Glomerular visceral epithelial cell (primary cell): ENCODE results near the gene LRTM2.
"Not testable (repeated sequence)": the region's sequence is repeated elsewhere in the genome, so short reads cannot be mapped to it uniquely, and the experiment has no call there.

ENCODE experiments used
- DNase-seq: peaks from one replicate; pipeline ENCODE4 v3.0.0-alpha.2; 2016; ENCODE audit errors: extremely low spot score

LRTM2 gene

DNA sequence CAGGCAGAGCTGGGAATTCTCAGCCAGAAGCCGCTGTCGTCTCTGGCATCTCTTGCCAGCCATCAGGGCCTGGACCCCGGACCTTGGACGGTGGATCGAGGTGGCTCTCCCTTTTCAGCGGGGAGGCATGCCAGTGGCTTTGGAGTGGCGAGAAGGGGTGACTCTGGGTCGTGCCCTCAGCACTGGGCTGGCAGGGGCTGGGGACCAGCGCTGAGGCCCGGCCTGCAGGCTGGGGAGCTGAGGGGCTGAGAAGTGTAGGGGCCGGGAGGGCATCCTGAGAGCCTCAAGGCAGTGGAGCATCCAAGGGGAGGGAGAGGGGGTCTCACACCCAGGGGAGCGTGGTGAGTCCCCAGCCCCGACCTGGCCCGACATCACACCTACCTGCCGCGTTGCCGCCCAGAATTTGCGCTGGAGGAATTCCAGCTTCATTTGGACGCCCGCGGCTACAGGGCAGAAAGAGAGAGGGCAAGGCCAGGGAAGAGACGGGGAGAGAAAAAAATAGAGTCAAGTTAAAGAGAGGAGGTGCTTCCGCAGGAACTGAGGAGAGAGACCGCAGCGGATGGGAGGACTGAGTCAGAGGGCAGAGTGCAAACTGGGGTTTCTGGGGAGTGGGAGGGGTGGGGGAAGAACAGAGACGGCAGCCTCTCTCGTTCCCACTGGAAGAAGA lies 9.0 kb upstream of the LRTM2 start:
- DNase-seq = no peak

DNA sequence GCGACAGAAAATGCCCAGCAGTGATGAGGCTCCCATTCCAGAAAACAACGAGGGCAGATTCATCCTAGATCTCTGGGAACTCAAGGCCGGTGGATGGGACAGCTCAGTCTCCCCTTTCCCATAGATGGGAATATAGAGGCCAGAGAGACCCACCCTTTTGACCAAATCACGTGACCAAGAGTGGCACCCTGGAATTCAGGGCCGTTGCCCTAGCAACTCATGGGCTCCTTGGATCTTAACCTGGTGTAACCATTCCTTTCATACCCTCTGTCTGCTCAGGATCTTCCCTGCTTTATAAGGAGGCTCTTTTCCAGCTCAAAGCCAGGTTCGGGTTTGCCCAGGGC lies 8.4 kb upstream of the LRTM2 start:
- no peak for DNase-seq

DNA sequence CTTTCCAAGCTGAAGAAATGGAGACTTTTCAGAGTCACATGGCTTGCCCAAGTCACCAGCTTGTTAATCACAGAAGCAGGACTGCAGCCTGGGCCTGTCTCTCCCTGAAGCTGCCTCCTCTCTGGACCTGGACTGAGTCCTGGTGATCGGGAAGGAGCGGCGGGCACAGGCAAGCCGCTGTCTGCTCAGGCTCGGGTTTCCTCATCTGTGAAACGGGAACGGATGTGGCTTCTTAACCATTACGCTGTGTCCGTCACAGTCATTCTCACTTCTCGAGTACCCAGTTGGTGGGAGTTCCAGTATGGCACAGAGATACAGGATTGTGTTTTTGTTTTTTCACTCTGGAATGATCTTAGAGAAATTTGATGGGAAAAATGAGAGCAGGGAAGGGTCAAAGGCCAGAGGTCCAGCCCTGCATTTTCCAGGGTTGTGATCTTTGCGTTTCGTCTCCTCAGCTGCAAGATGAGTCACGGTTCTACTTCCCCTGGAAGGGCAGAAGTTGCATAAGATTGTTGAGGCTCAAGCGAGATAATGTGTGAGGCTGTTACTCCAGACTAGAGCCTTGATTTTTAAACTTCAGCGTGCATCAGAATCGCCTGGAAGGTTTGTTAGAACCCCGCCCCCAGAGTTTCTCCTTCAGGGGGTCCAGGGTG lies 7.6 kb upstream of the LRTM2 start:
- DNase-seq = no peak

DNA sequence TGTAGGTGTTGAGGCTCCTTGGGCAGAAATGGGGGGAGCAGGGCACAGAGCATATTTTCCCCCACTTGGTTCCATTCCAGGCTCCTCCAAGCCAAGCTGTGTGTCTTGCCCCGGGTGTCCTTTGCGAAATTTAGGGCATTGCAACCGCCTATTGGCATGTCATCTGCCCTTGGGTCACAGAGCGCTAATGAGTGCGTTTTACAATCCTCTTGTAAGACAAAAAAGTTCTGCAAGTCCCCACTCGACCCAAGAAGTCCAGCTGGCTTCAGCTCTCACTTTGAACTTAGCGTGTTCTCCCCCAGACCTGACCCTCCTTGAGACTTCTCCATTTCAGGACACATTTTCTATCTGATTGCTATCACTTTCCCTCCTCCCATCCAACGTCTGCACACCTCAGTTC lies 6.1 kb upstream of the LRTM2 start:
- no peak for DNase-seq

DNA sequence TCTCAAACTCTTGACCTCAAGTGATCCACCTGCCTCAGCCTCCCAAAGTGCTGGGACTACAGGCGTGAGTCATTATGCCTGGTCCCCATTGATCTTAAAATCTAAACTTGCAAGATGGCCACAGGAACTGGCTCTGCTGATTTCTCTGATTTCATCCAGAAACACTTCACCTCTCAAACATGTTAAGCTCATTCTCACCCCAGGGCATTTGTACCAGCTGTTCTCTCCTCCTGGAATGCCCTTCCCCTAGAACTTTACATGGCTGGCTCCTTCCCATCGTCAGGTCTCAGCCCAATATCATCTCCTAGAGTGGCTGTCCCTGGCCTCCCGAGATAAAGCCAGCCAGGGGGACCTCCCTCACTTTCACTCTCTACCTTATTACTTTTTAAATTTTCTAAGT lies 5.3 kb upstream of the LRTM2 start:
- DNase-seq = no peak

DNA sequence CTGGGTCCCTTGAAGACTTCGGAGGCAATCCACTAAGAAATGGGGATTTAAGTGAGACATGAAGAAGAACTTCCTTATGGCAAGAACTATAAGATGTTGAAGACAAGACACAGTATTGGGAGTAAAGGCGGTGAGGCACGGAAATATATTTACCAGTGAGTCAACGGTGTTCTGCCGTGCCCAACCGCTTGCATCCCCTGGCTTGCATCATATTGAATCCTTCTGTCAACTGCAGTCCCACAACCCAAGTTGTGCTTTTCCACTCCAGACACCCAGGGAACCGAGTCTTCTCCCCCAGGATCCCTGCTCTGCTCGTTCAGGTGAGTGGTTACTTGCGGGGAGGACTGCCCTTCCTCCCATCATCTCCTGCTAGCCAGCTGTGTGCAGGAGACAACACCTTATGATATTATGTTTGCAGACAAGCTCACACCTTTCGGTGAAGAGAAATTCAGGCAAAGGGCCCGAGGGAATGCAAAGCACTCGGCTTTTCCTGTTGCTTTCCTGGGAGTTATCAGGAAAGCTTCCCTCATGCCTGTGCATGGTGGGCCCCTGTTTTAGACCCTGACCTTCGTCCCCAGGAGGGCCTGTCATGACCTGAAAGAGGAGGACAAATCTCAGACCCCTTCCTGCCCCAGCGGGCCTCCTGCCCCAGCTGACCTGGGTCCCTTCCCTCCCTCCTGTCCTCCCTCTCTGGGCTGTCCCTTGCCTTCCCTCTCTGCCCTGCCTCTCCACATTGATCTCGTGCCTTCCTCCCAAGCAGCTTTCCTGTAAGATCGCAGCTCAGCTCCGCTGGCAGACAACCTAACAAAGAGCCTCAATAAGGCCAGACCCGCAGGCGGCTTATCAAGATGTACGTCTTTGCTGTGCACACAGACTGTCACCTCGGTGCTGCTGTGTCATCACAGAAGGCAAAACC lies 4.3 kb upstream of the LRTM2 start:
- no peak for DNase-seq

DNA sequence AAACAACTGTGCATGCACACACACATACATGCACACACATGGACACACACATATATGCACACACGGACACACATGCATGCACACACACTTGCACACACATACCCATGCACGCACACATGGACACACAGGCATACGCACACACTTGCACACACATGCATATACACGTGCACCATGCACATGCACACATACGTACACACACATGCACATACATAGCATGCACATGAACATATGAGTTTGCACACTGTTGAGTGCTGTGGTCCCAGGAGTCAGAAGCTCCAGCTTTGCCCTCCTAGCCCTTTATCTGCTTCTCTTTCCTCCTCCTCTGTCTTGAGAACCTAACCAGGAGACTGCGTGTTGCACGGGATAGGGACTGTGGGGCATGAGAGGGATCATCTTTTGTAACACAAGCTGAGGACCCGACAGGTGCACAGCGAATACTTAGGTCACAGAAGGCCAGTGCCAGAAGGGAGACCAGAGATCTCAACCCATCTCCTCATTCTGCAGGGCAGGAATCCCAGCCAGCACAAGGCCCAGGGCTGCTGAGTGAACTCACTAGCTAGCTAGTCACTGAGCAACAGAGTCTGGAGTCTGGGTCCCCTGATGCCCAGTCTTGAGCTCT lies 3.5 kb upstream of the LRTM2 start:
- no peak for DNase-seq

DNA sequence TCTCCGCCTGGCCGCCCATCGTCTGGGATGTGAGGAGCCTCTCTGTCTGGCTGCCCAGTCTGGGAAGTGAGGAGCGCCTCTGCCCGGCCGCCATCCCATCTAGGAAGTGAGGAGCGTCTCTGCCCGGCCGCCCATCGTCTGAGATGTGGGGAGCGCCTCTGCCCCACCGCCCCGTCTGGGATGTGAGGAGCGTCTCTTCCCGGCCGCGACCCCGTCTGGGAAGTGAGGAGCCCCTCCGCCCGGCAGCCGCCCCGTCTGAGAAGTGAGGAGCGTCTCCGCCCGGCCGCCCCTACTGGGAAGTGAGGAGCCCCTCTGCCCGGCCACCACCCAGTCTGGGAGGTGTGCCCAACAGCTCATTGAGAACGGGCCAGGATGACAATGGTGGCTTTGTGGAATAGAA lies 2.4 kb upstream of the LRTM2 start:
- not testable (repeated sequence) for DNase-seq

DNA sequence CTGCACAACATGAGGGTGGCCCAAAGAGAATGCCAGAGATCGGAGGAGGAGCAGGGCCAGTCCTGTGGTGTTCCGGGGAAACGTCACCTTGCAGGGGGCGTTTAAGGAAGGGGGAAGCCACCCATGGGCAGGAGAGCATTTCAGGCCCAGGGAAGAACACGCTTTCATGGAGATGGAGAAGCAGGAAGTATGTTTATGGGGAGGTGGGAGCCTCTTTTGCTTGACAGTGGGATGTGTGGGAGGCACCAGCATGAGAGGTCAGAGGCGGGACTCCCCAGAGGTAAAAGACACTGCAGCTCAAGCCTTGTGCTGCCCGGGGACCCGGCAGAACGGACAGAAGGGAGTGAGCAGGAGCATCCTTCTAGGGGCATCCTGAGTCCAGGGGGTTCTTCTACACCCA lies 1.3 kb upstream of the LRTM2 start:
- DNase-seq = no peak

DNA sequence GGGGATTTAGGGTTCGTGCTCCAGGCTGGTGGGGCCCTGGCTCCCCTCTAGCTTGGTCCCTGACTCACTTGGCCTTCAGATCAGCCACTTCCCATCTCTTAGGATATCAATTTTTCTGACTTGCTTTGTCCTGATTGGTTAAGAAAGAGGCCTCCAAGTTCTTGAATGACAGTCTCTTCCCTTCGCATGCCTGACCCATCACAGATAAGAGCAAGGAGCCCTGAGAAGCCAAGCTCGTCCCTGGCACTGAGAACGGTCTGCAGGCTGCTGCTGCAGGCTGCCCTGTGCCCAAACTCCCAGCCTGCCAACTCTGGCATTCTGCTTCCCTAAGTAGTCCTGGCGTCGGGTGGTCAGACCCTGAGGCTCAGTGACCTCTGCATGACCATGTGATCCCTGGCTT lies 794 bp upstream of the LRTM2 start:
- no peak for DNase-seq

DNA sequence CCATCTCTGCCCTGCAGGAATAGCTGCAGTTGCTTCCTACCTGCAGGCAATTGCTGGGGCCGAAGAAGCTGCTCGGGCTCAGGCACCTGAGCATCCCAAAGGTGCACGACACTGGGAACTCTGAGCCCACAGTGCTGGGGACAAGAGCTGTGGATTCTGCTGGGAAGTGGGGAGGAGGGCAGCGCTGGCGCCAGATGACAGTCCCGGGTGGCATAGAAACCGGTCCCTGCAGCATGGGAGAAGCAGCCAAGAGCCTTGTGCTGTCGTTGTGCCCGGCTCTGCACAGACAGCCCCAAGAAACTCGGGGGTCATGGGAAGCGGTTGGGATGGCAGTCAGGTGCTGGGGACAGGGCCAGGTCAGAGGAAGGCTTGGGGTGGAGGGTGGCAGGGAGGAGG lies 529 bp downstream of the LRTM2 start:
- no peak for DNase-seq

DNA sequence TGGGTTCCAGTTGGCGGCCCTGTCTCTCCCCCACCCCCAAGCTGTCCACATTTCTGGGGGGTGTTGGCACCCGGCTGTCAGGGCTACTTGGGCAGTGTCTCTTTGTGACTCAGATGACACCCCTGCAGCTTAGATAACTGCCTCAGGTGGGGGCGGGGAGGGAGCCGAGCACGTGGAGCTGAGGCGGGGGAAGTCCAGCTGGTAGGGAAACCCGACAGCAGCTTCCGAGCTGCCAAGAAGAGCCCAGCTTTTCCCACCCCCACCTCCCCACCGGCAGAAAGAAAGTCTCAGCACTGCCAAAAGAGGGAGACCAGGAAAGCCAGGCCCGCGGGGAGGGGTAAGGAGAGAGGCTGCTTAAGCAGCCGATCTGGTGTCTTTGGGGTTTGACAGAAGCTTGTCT lies 1.4 kb downstream of the LRTM2 start:
- no peak for DNase-seq

DNA sequence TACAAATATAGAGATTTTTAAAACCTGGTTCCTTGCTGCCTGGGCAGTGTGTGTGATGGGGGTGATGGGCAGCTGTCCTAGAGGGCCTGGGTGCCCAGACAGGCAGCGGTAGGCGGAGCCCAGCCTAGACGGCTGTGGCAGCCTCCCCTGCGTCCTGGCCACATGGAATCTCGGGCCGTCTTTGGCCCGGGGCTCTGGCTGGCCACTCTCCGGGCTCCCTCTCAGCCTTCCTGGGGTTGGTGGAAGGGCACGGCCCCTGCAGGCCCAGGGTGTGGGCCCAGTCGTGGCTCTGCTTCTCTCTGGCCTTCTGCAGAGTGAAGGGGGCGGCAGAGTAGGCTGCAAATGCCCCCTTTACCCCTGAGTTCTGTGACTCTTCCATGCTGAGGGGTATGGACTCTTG lies 2.3 kb downstream of the LRTM2 start:
- no peak for DNase-seq

DNA sequence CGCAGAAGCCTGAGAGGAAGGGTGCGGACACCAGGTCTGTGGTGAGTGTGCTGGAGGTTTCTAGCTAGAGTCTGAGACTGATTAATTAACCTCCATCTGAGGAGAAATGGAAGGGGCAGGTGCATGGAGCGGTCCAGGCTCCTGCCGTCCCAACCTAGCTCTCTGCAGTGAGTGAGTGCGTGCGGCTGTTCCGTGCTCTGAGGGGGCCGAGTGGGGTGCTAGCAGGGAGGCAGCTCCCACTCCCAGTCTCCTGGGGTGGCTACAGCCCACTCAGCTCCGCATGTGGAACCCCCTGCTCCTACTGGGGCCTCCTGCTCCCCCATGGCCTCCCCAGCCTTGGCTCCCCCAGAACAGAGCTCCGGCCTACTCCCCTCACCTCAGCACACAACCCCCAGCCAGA lies 2.9 kb downstream of the LRTM2 start:
- DNase-seq = no peak

DNA sequence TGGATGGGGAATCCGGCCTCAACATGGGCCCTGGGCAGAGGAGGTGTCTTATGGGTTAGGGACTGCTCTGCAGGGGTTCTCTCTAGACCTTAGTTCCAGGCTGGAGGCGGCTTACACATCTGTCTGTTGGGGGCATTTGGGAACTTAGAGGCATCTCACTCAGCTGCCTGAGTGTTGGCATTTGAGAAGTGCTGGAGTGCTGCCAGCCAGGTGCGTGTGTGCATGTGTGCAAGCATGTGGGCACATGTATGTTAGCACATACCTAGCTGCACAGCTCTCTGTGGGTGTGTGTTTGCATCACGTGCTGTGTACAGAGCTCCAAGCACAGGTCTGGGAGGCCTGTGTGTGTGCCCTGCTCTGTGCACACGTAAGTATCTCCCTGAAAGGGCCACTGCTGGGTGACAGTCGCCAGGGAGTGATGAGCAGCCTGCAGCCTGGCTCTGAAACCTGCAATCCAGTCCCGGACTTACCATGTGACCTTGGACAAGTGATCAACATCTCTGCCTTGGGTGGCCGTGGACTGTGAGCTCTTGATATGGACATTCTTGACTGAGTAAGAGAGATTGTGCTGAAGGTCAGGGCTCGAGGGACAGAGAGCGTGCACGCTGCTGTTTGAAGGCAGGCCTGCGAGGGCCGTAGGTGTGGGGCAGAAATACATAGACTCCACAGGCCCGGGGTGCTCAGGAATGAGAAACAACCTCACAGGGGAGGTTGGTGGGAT lies 5.2 kb downstream of the LRTM2 start:
- no peak for DNase-seq

DNA sequence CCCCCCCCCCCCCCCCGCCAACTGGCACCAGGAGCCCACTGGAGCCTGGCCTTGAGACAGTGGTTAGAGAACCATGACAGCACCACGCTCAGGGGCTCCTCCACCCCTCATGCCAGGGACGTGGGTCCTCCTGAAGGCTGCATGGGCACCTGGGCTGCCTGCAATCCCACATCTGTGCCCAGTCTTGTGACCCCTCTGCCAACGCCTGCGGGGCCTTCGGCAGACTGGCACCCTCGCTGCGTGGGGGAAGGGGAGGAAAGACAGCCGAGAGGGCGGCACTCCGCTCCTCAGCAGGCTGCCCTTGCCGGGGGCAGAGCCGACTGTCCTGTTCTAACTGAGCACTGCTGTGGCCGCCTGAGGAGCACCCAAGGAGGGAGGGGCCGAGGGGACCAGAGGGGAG lies 6.0 kb downstream of the LRTM2 start:
- DNase-seq = no peak

DNA sequence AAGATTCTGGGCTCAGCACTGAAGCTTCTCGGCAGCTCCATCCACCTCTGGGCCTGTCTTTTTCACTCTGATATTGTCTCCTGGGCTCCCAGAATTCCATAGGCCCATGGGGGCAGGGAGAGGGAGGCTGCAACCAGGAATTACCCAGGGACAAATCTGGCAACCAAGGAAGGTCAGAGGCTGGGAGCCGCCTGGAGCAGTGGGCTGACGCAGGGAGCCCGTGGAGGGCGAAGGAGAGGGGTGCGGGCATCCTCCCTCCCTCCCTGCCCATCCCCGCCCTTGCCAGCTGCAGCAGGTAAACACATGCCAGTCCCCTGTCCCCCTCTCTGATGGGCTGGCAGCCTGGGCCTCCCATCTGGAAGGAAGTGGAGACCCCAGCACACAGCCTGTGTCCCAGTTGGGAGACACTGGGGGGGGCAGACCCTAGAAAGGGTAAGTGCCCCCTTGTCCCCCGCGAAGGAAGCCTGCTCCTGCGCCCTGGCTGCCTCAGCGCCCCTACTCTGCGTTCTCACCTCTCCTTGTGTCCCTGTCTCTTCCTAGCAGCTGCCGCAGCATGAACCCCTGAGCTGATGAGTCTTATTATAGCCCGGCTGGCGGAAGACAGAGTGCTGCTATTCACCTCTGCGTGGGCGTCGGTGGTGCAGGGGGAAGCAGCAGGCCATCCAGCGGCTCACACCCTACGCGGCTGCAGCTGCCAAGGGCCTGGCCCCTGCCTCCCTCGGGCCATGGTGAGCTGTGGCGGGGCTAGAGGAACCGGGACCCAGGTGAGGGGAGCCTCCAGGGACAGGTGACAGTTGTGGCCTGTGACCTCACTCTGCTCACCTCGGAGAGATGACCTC lies 6.7 kb downstream of the LRTM2 start:
- DNase-seq = no peak

DNA sequence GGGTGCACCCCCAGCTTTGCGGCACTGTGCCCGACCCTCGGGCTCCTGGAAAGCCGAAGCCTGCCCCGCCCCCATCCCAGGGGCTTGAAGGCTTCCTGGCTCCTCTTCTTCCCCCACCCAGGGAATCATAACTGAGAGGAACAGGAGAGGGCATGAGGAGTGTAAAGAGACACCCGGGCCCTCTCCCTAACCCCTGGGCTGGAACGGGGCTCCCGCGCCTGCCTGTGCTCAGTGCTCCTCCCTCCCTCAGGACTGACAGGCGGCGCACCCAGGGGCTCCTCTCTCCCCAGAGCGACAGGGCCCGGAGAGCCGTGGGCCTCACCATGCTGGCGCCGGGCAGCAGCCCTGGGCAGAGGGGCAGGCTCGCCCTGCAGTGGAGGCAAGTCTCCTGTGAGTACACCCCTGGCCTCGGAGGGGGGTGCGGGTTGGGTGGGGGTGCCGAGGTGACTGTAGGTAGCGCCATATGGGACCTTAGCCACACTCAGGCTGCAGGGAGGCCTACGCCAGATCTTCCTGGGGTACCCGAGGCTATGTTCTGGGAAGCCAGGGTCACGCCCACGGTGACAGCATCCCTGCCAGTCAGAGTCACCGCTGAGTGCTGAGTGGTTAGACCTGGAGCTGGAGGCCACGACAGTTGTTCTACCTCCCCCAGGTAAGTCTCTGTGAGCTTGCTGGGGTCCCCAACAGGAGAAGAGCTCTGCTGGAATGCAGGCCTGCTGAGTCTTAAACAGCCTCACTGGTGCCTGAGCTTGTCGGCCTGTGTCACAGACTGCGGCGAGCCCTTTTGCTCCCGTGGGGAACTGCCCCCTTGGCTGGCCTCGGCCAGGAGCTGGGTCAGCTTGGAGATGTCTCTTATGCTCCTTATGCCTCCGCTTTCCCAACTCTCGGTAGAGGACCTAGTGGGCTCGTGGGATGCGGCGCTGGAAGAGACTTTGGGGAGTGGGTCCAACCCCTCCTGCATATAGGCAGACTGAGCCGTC lies 7.8 kb downstream of the LRTM2 start:
- DNase-seq = no peak

DNA sequence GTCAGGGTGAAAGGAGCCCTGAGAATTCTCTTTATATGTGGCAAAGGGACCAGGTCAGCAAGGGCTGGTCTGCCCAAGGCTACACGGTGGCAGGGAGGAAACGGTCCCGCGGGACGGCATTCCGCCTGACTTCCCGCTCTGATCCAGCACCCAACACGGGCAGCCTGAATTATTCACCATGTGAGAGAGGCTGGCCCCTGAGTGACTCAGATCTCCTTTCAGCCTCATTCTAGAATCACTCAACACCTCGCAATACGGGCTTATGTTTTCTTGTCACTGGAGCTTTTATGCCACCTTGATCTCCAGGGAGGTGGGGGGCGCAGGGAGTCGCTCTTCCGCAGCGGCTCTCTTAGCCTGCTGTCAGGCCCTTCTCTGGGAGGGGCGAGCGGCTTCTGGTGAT lies 8.5 kb downstream of the LRTM2 start:
- peak; percentile 33 for DNase-seq
